ENCODE data around the gene TBATA.

The TBATA gene

DNA sequence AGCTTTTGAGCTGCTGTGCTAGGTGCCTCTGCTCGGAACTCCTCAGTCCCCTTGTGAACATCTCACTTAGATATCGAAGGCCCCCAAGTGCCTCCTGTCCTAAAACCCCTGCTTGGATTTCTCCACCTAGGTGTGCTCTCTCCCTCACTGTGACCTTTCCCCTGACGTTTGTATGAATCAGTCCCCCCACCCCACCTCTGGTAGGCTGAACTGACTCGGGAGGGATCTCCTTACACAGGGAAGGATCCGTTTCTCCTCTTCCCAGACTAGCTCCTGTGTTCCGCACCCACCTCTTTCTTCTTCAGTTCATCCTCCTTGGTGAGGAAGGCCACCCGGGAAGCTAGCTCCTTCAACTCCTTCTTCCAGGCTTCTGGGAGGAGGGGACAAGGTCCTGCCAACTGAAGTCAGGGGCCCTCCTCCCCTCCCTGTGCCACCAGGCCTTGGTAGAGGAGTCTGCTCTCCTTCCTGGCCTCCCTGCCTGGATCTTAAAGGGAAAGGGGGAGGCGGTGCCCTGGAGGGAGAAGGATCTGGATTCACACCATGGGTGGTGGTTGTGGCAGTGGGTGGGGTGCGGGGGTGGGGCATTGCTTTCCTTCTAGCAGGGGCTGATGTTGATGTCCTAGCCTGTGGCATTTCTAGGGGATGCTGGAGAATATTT, 6.8 kb downstream of the TBATA start:
- Histone ChIP-seq H3K9me3 (ENCODE audit: control insufficient read depth in 2 of 2, low read length in 2 of 2) (no peaks in the 10 kb centered on the region), H3K9ac (ENCODE audit: low read length in 2 of 2) (no peak overlapping the region), H3K4me3 (ENCODE audit: low read length in 2 of 2) (no peak overlapping the region), H3K27ac (ENCODE audit: low read length) (no peak overlapping the region), H3K36me3 (ENCODE audit: control insufficient read depth in 2 of 2, insufficient read depth in 2 of 2, low read length in 2 of 2) (no peaks in the 10 kb centered on the region), H3K4me1 (ENCODE audit: control insufficient read depth, insufficient read depth, low read length) (no peaks in the 10 kb centered on the region), H3K27me3 (ENCODE audit: control insufficient read depth in 1 of 2, insufficient read depth in 2 of 2, low read length in 2 of 2) (peaks cover 0 to 6% of the 10 kb centered on the region in 2 donors)

DNA sequence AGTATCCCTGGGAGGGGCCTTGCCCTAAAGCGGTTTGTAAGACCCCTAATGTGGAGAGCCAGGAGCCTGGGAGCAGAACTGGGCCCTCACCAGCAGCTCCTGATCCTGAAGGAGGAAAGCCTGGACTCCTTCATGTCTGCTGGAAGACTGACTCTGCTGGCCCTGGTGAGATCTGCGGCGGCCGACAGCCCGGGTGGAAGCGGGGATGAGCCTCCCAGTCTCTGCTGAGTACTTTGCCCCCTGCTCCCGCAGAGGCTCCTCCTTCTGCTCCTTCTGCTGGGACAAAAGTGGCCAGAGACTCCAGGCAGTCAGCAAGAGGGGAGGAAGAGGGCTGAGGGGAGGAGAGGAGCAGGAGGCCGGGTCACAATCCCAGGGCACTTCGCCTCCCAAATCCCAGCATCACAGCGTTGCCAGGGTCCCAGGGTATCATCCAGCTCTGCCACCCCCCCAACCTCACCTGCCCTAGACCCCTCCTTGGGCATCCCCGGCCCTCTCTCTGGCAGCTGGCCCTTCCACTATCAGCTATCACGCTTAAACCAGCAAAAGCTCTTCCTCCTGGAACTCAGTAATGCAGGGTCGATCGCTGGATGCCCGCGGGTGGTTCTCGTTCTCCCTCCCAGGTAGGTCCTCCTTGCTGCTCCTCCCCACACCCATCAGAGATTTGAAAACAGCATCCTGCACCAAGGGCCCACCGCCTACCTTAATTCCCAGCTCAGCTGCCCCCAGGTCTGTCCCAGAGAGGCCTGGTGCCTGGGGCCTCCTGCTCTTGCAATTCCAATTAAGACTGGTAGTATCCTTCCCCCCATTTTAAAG, 7.9 kb downstream of the TBATA start:
- Histone ChIP-seq H3K9me3 (ENCODE audit: control insufficient read depth in 2 of 2, low read length in 2 of 2) (no peaks in the 10 kb centered on the region), H3K4me3 (ENCODE audit: low read length in 2 of 2) (no peak overlapping the region), H3K36me3 (ENCODE audit: control insufficient read depth in 2 of 2, insufficient read depth in 2 of 2, low read length in 2 of 2) (no peaks in the 10 kb centered on the region), H3K27ac (ENCODE audit: low read length) (no peak overlapping the region), H3K27me3 (ENCODE audit: control insufficient read depth in 1 of 2, insufficient read depth in 2 of 2, low read length in 2 of 2) (peaks cover 0 to 2% of the 10 kb centered on the region in 2 donors), H3K4me1 (ENCODE audit: control insufficient read depth, insufficient read depth, low read length) (no peaks in the 10 kb centered on the region), H3K9ac (ENCODE audit: low read length in 2 of 2) (no peak overlapping the region)

GRCh38 chr10:70776455-70777005, 8.6 kb downstream of the TBATA start:
- Histone ChIP-seq H3K4me3 (ENCODE audit: low read length in 2 of 2) (no peak overlapping the region), H3K9me3 (ENCODE audit: control insufficient read depth in 2 of 2, low read length in 2 of 2) (no peaks in the 10 kb centered on the region), H3K9ac (ENCODE audit: low read length in 2 of 2) (no peak overlapping the region), H3K36me3 (ENCODE audit: control insufficient read depth in 2 of 2, insufficient read depth in 2 of 2, low read length in 2 of 2) (no peaks in the 10 kb centered on the region), H3K4me1 (ENCODE audit: control insufficient read depth, insufficient read depth, low read length) (no peaks in the 10 kb centered on the region), H3K27me3 (ENCODE audit: control insufficient read depth in 1 of 2, insufficient read depth in 2 of 2, low read length in 2 of 2) (no peaks in the 10 kb centered on the region), H3K27ac (ENCODE audit: low read length) (no peak overlapping the region)

DNA sequence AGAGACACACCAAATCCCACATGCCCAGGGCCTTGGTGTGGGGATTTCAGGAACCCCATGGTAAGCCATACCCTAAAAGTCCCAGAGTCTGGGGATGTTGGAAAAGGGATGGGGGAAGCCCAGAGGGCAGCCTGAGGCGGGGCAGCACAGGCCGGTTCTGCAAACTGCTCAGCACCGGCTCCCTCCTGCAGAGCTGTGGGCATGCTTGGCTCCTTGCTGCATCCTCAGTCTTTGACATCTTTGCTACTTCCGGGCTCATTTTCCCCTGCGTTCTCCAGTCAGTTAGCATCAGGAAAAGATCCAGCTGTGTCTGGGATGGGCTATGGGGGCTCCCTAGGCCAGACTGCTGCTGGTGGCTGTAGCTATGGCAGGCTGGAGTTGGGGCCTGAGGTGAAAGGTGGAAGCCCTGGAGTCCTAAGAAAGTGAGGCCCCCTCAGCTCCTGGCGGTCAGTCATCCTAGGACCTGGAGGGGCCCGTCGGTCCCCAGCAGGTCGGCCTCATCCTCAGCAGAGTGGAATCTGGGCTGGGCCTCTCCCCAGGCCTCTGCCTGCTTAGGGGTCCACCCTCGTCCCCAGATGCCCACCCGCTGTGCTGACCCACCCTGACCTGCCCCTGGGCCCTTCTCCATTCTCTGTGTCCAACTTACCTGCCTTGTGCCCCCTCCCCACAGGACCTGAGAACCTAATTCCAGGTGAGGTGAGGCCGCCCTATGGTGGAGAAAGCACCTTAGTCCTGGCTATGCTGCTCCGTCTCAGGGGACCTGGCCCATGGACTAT, 9.3 kb downstream of the TBATA start:
- Histone ChIP-seq H3K27me3 (ENCODE audit: control insufficient read depth in 1 of 2, insufficient read depth in 2 of 2, low read length in 2 of 2) (no peaks in the 10 kb centered on the region), H3K4me3 (ENCODE audit: low read length in 2 of 2) (no peak overlapping the region), H3K4me1 (ENCODE audit: control insufficient read depth, insufficient read depth, low read length) (no peaks in the 10 kb centered on the region), H3K36me3 (ENCODE audit: control insufficient read depth in 2 of 2, insufficient read depth in 2 of 2, low read length in 2 of 2) (no peaks in the 10 kb centered on the region), H3K9ac (ENCODE audit: low read length in 2 of 2) (no peak overlapping the region), H3K27ac (ENCODE audit: low read length) (no peak overlapping the region), H3K9me3 (ENCODE audit: control insufficient read depth in 2 of 2, low read length in 2 of 2) (no peaks in the 10 kb centered on the region)

GRCh38 chr10:70774810-70775678, 10.1 kb downstream of the TBATA start:
- Histone ChIP-seq H3K9ac (ENCODE audit: low read length in 2 of 2) (no peak overlapping the region), H3K36me3 (ENCODE audit: control insufficient read depth in 2 of 2, insufficient read depth in 2 of 2, low read length in 2 of 2) (no peaks in the 10 kb centered on the region), H3K27ac (ENCODE audit: low read length) (no peak overlapping the region), H3K27me3 (ENCODE audit: control insufficient read depth in 1 of 2, insufficient read depth in 2 of 2, low read length in 2 of 2) (no peaks in the 10 kb centered on the region), H3K4me3 (ENCODE audit: low read length in 2 of 2) (no peak overlapping the region), H3K4me1 (ENCODE audit: control insufficient read depth, insufficient read depth, low read length) (no peaks in the 10 kb centered on the region), H3K9me3 (ENCODE audit: control insufficient read depth in 2 of 2, low read length in 2 of 2) (no peaks in the 10 kb centered on the region)

- no peaks in the 10 kb centered on the region for H3K27me3 ChIP-seq (ENCODE audit: control insufficient read depth in 1 of 2, insufficient read depth in 2 of 2, low read length in 2 of 2)
- no peaks in the 10 kb centered on the region for H3K4me1 ChIP-seq (ENCODE audit: control insufficient read depth, insufficient read depth, low read length)
- H3K27ac ChIP-seq (ENCODE audit: low read length) = no peak overlapping the region
- no peaks in the 10 kb centered on the region for H3K36me3 ChIP-seq (ENCODE audit: control insufficient read depth in 2 of 2, insufficient read depth in 2 of 2, low read length in 2 of 2)
- no peak overlapping the region for H3K4me3 ChIP-seq (ENCODE audit: low read length in 2 of 2)
- H3K9me3 ChIP-seq (ENCODE audit: control insufficient read depth in 2 of 2, low read length in 2 of 2) = no peaks in the 10 kb centered on the region
- no peak overlapping the region for H3K9ac ChIP-seq (ENCODE audit: low read length in 2 of 2)
Measured at GRCh38 chr10:70773965-70774809, 11.0 kb downstream of the TBATA start.

DNA sequence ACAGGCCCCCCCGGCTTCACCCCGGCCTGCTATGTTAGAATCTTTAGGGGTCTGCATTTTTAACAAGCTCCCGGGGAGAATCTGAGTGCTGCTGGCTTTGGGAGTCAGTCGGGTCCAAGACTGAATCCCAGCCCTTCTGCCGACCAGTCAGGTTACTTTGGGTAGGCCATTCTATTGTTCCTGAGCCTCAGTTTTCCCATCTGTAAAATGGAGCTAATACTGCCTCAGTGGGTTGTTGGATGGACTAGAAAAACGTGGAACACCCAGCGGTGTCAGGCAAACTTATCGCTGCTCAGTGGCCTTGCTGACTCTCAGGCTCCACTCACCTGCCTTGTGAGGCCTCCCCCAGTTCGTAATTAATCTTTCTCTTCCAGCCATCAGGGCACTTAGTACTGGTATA, 11.7 kb downstream of the TBATA start:
- Histone ChIP-seq H3K4me1 (ENCODE audit: control insufficient read depth, insufficient read depth, low read length) (no peaks in the 10 kb centered on the region), H3K27ac (ENCODE audit: low read length) (no peak overlapping the region), H3K4me3 (ENCODE audit: low read length in 2 of 2) (no peak overlapping the region), H3K27me3 (ENCODE audit: control insufficient read depth in 1 of 2, insufficient read depth in 2 of 2, low read length in 2 of 2) (no peaks in the 10 kb centered on the region), H3K36me3 (ENCODE audit: control insufficient read depth in 2 of 2, insufficient read depth in 2 of 2, low read length in 2 of 2) (no peaks in the 10 kb centered on the region), H3K9me3 (ENCODE audit: control insufficient read depth in 2 of 2, low read length in 2 of 2) (no peaks in the 10 kb centered on the region), H3K9ac (ENCODE audit: low read length in 2 of 2) (no peak overlapping the region)

GRCh38 chr10:70772627-70773026, 12.6 kb downstream of the TBATA start:
- H3K9ac ChIP-seq (ENCODE audit: low read length in 2 of 2) = no peak overlapping the region
- H3K4me1 ChIP-seq (ENCODE audit: control insufficient read depth, insufficient read depth, low read length) = no peaks in the 10 kb centered on the region
- no peaks in the 10 kb centered on the region for H3K36me3 ChIP-seq (ENCODE audit: control insufficient read depth in 2 of 2, insufficient read depth in 2 of 2, low read length in 2 of 2)
- H3K9me3 ChIP-seq (ENCODE audit: control insufficient read depth in 2 of 2, low read length in 2 of 2) = no peaks in the 10 kb centered on the region
- H3K27me3 ChIP-seq (ENCODE audit: control insufficient read depth in 1 of 2, insufficient read depth in 2 of 2, low read length in 2 of 2) = no peaks in the 10 kb centered on the region
- no peak overlapping the region for H3K4me3 ChIP-seq (ENCODE audit: low read length in 2 of 2)
- no peak overlapping the region for H3K27ac ChIP-seq (ENCODE audit: low read length)

GRCh38 chr10:70771311-70772194, 13.6 kb downstream of the TBATA start:
- H3K27me3 ChIP-seq (ENCODE audit: control insufficient read depth in 1 of 2, insufficient read depth in 2 of 2, low read length in 2 of 2) = no peaks in the 10 kb centered on the region
- H3K27ac ChIP-seq (ENCODE audit: low read length) = no peak overlapping the region
- H3K4me3 ChIP-seq (ENCODE audit: low read length in 2 of 2) = no peak overlapping the region
- no peaks in the 10 kb centered on the region for H3K4me1 ChIP-seq (ENCODE audit: control insufficient read depth, insufficient read depth, low read length)
- H3K9me3 ChIP-seq (ENCODE audit: control insufficient read depth in 2 of 2, low read length in 2 of 2) = no peaks in the 10 kb centered on the region
- no peaks in the 10 kb centered on the region for H3K36me3 ChIP-seq (ENCODE audit: control insufficient read depth in 2 of 2, insufficient read depth in 2 of 2, low read length in 2 of 2)
- no peak overlapping the region for H3K9ac ChIP-seq (ENCODE audit: low read length in 2 of 2)

Measured in stomach smooth muscle (tissue), 2 donors.